OCI-LY1 (cell line): ENCODE results near the gene SYNE1.

Experiments
- H2AFZ ChIP-seq: fragments of 200-600 bp; sonication (generic), shearing (Covaris generic); 2 replicates; pipeline ENCODE4 v1.6.0; 2014; ENCODE audit warnings: antibody characterized with exemption, mild to moderate bottlenecking, low read length
- H3F3A ChIP-seq: fragments of 200-600 bp; sonication (generic), shearing (Covaris generic); 2 replicates; pipeline ENCODE4 v1.6.0; 2014; ENCODE audit warnings: mild to moderate bottlenecking, antibody characterized with exemption, low read length, moderate library complexity; ENCODE audit not compliant: insufficient read depth
- H3K27ac ChIP-seq: fragments of 200-600 bp; sonication (generic); 2 replicates; pipeline ENCODE4 v1.5.1; 2014; ENCODE audit warnings: low read length, mixed run types, mild to moderate bottlenecking, low read depth; ENCODE audit not compliant: poor library complexity, severe bottlenecking
- H3K27me3 ChIP-seq: fragments of 200-600 bp; sonication (generic); 2 replicates; pipeline ENCODE4 v1.6.0; 2014; ENCODE audit warnings: antibody characterized with exemption, mild to moderate bottlenecking, low read length, moderate library complexity; ENCODE audit not compliant: insufficient read depth
- H3K36me3 ChIP-seq: fragments of 200-600 bp; sonication (generic); 2 replicates; pipeline ENCODE4 v1.6.1; 2014; ENCODE audit warnings: mild to moderate bottlenecking, antibody characterized with exemption, low read length, moderate library complexity, mixed read lengths; ENCODE audit not compliant: insufficient read depth
- H3K4me1 ChIP-seq: fragments of 200-600 bp; sonication (generic); 2 replicates; pipeline ENCODE4 v1.5.1; 2014; ENCODE audit warnings: mild to moderate bottlenecking, low read length, moderate library complexity; ENCODE audit not compliant: insufficient read depth, severe bottlenecking
- H3K4me2 ChIP-seq: fragments of 200-600 bp; sonication (generic), shearing (Covaris generic); 2 replicates; pipeline ENCODE4 v1.6.1; 2014; ENCODE audit warnings: low read length
- H3K4me3 ChIP-seq: fragments of 200-600 bp; sonication (generic); 2 replicates; pipeline ENCODE4 v1.5.1; 2014; ENCODE audit warnings: low read length, low read depth, mild to moderate bottlenecking, mixed read lengths; ENCODE audit not compliant: poor library complexity, severe bottlenecking
- H3K79me2 ChIP-seq: fragments of 200-600 bp; shearing (Covaris generic); 2 replicates; pipeline ENCODE4 v1.6.1; 2016; ENCODE audit warnings: mixed run types, low read length, mixed read lengths; ENCODE audit not compliant: insufficient read depth
- H3K9ac ChIP-seq: fragments of 200-600 bp; sonication (generic), shearing (Covaris generic); 2 replicates; pipeline ENCODE4 v1.6.1; 2014; ENCODE audit warnings: mild to moderate bottlenecking, low read length, mixed read lengths
- H3K9me2 ChIP-seq: fragments of 200-600 bp; sonication (generic), shearing (Covaris generic); 2 replicates; pipeline ENCODE4 v1.6.1; 2014; ENCODE audit warnings: low read depth, mild to moderate bottlenecking, low read length, mixed read lengths
- H3K9me3 ChIP-seq: fragments of 200-600 bp; shearing (Covaris generic); 2 replicates; pipeline ENCODE4 v1.6.1; 2014; ENCODE audit warnings: low read length, mixed read lengths
- H4K20me1 ChIP-seq: fragments of 200-600 bp; sonication (generic), shearing (Covaris generic); 2 replicates; pipeline ENCODE4 v1.6.0; 2016; ENCODE audit warnings: mild to moderate bottlenecking, low read length; ENCODE audit not compliant: insufficient read depth
- CTCF ChIP-seq: fragments of 200-600 bp; sonication (generic), shearing (Covaris generic); IDR thresholded peaks from 2 replicates; pipeline ENCODE4 v1.5.1; 2017; ENCODE audit warnings: mild to moderate bottlenecking, antibody characterized with exemption, low read length, moderate library complexity, mixed read lengths
- EZH2 ChIP-seq: fragments of 200-600 bp; sonication (generic), shearing (Covaris generic); IDR thresholded peaks from 2 replicates; pipeline ENCODE4 v1.8.0; 2017; ENCODE audit warnings: borderline replicate concordance, mixed run types, mild to moderate bottlenecking, antibody characterized with exemption, low read length, moderate library complexity, mixed read lengths

Gene SYNE1

GRCh38 chr6:152136449-152136825 lies 500.7 kb downstream of the SYNE1 start:
- Histone ChIP-seq H3F3A (no peaks in the 10 kb centered on the region), H4K20me1 (no peaks in the 10 kb centered on the region), H3K79me2 (no peaks in the 10 kb centered on the region), H3K9me3 (no peaks in the 10 kb centered on the region), H3K27me3 (no peaks in the 10 kb centered on the region), H3K27ac (no peak overlapping the region), H3K36me3 (peaks cover 88% of the 10 kb centered on the region), H3K9ac (no peak overlapping the region), H3K4me1 (no peaks in the 10 kb centered on the region), H3K4me2 (no peak overlapping the region), H3K9me2 (no peaks in the 10 kb centered on the region), H3K4me3 (no peak overlapping the region), H2AFZ (no peak overlapping the region)
- TF ChIP-seq CTCF (no peak), EZH2 (no peak)

GRCh38 chr6:152135755-152136448 lies 501.3 kb downstream of the SYNE1 start:
- no peak overlapping the region for H3K27ac ChIP-seq
- no peaks in the 10 kb centered on the region for H3K27me3 ChIP-seq
- H3K9me2 ChIP-seq, result no peaks in the 10 kb centered on the region
- no peak overlapping the region for H3K9ac ChIP-seq
- no peak overlapping the region for H3K4me3 ChIP-seq
- H3K4me1 ChIP-seq, result no peaks in the 10 kb centered on the region
- H3F3A ChIP-seq, result no peaks in the 10 kb centered on the region
- H3K36me3 ChIP-seq, result peaks cover 89% of the 10 kb centered on the region
- H2AFZ ChIP-seq, result no peak overlapping the region
- H4K20me1 ChIP-seq, result no peaks in the 10 kb centered on the region
- H3K79me2 ChIP-seq, result no peaks in the 10 kb centered on the region
- no peak for TF ChIP-seq EZH2
- TF ChIP-seq CTCF, result no peak
- no peaks in the 10 kb centered on the region for H3K9me3 ChIP-seq
- no peak overlapping the region for H3K4me2 ChIP-seq

GRCh38 chr6:152130441-152130840 lies 506.7 kb downstream of the SYNE1 start:
- Histone ChIP-seq H2AFZ (no peak overlapping the region), H3K4me1 (no peaks in the 10 kb centered on the region), H3K27me3 (no peaks in the 10 kb centered on the region), H3F3A (no peaks in the 10 kb centered on the region), H3K9ac (no peak overlapping the region), H3K36me3 (peaks cover 78% of the 10 kb centered on the region), H4K20me1 (no peaks in the 10 kb centered on the region), H3K9me2 (no peaks in the 10 kb centered on the region), H3K4me3 (no peak overlapping the region), H3K79me2 (no peaks in the 10 kb centered on the region), H3K27ac (no peak overlapping the region), H3K4me2 (no peak overlapping the region), H3K9me3 (no peaks in the 10 kb centered on the region)
- TF ChIP-seq EZH2 (no peak), CTCF (no peak)
